Stimulated activated naive CD8-positive, alpha-beta T cell treated with anti-CD3 and anti-CD28 coated beads, Interleukin-15, amount 100 ng/mL, for 72 hours (primary cell): Measurements from ENCODE around the gene TRIM2.

Experiments used
- ATAC-seq: fragments of 150-1000 bp; cut with Tn5 transposase; 2 replicates; pipeline ENCODE4 v1.10.0; 2021; ENCODE audit warnings: mild to moderate bottlenecking, moderate library complexity
- DNase-seq, 2 donors: peaks; one replicate each; pipeline ENCODE4 v3.0.0; 2021 to 2022
- H3K27ac Mint-ChIP-seq, 2 donors: one replicate each; pipeline ENCODE4 v1.8.0; 2022; ENCODE audit warnings: mild to moderate bottlenecking in 2 of 2, mixed read lengths in 2 of 2, moderate library complexity in 2 of 2
- H3K27me3 Mint-ChIP-seq: one replicate; pipeline ENCODE4 v1.8.0; 2022; ENCODE audit warnings: mixed read lengths
- H3K4me1 Mint-ChIP-seq: one replicate; pipeline ENCODE4 v1.8.0; 2022; ENCODE audit warnings: mild to moderate bottlenecking, mixed read lengths
- H3K4me3 Mint-ChIP-seq, 2 donors: one replicate each; pipeline ENCODE4 v1.8.0; 2022; ENCODE audit warnings: mild to moderate bottlenecking in 2 of 2, mixed read lengths in 2 of 2, moderate library complexity in 1 of 2
- H3K9me3 Mint-ChIP-seq, 2 donors: one replicate each; pipeline ENCODE4 v1.8.0; 2022; ENCODE audit warnings: mixed read lengths in 2 of 2

TRIM2 gene

GRCh38 chr4:153333874-153334273 lies 129.6 kb downstream of the TRIM2 start:
- Mint-ChIP-seq H3K27ac (no peak overlapping the region), H3K9me3 (no peaks in the 10 kb centered on the region), H3K4me3 (no peak overlapping the region), H3K27me3 (no peaks in the 10 kb centered on the region), H3K4me1 (peaks cover 6% of the 10 kb centered on the region)
- DNase-seq (no peak), ATAC-seq (no peak)

- ATAC-seq (no peak), DNase-seq (no peak)
- no peak overlapping the region for H3K4me3 Mint-ChIP-seq
- no peak overlapping the region for H3K27ac Mint-ChIP-seq
- no peaks in the 10 kb centered on the region for H3K9me3 Mint-ChIP-seq
- H3K27me3 Mint-ChIP-seq = peaks cover 9% of the 10 kb centered on the region
- peaks cover 6% of the 10 kb centered on the region for H3K4me1 Mint-ChIP-seq
Measured at GRCh38 chr4:153335665-153336064, 131.4 kb downstream of the TRIM2 start.

- Mint-ChIP-seq H3K27ac (no peak overlapping the region), H3K9me3 (no peaks in the 10 kb centered on the region), H3K27me3 (peaks cover 27% of the 10 kb centered on the region), H3K4me1 (peaks cover 6% of the 10 kb centered on the region), H3K4me3 (no peak overlapping the region)
- ATAC-seq (no peak), DNase-seq (no peak)
Measured at GRCh38 chr4:153337686-153338085, 133.4 kb downstream of the TRIM2 start.

GRCh38 chr4:153341575-153342090 lies 137.4 kb downstream of the TRIM2 start:
- Mint-ChIP-seq H3K9me3 (no peaks in the 10 kb centered on the region), H3K4me1 (peaks cover 18% of the 10 kb centered on the region), H3K4me3 (no peak overlapping the region), H3K27ac (no peak overlapping the region), H3K27me3 (peaks cover 34% of the 10 kb centered on the region)
- ATAC-seq (no peak), DNase-seq (no peak)

- Mint-ChIP-seq H3K27ac (no peak overlapping the region), H3K27me3 (peaks cover 34% of the 10 kb centered on the region), H3K4me1 (peaks cover 32% of the 10 kb centered on the region), H3K9me3 (no peaks in the 10 kb centered on the region), H3K4me3 (peak overlapping the region in 1 of 2 donors; percentile 16)
- DNase-seq (no peak), ATAC-seq (no peak)
Measured at GRCh38 chr4:153342751-153343552, 138.7 kb downstream of the TRIM2 start.

- Mint-ChIP-seq H3K27ac (peak within 1 kb of the TSS; percentile 87 to 97), H3K27me3 (peaks cover 34% of the 10 kb centered on the region), H3K9me3 (no peaks in the 10 kb centered on the region), H3K4me1 (peaks cover 40% of the 10 kb centered on the region), H3K4me3 (peak within 1 kb of the TSS; percentile 91 to 93)
- ATAC-seq = peak; percentile 97
- DNase-seq = peak; percentile 91 to 94
Measured at GRCh38 chr4:153344131-153345011, 140.1 kb downstream of the TRIM2 start, which contains the start of gene MND1. MND1 (plus strand) TSS chr4:153344688; CDS start chr4:153344738, 50 bp downstream.

- H3K27ac Mint-ChIP-seq = peak overlapping the region; percentile 87 to 97
- no peaks in the 10 kb centered on the region for H3K9me3 Mint-ChIP-seq
- H3K27me3 Mint-ChIP-seq = peaks cover 29% of the 10 kb centered on the region
- peak; percentile 48 to 66 for DNase-seq
- H3K4me3 Mint-ChIP-seq = peak overlapping the region; percentile 91 to 93
- peak; percentile 55 for ATAC-seq
- H3K4me1 Mint-ChIP-seq = peaks cover 43% of the 10 kb centered on the region
Measured at GRCh38 chr4:153345012-153345981, 141.1 kb downstream of the TRIM2 start.

GRCh38 chr4:153346031-153346430 lies 141.8 kb downstream of the TRIM2 start:
- Mint-ChIP-seq H3K9me3 (no peaks in the 10 kb centered on the region), H3K27ac (no peak overlapping the region), H3K27me3 (peaks cover 21% of the 10 kb centered on the region), H3K4me1 (peaks cover 43% of the 10 kb centered on the region), H3K4me3 (peak overlapping the region; percentile 91 to 93)
- no peak for ATAC-seq
- DNase-seq = no peak

- Mint-ChIP-seq H3K27me3 (peaks cover 16% of the 10 kb centered on the region), H3K9me3 (no peaks in the 10 kb centered on the region), H3K27ac (no peak overlapping the region), H3K4me1 (peaks cover 43% of the 10 kb centered on the region), H3K4me3 (no peak overlapping the region)
- DNase-seq (no peak), ATAC-seq (no peak)
Measured at GRCh38 chr4:153346563-153346962, 142.3 kb downstream of the TRIM2 start.

GRCh38 chr4:153347117-153347516 lies 142.9 kb downstream of the TRIM2 start:
- ATAC-seq (no peak), DNase-seq (no peak)
- no peaks in the 10 kb centered on the region for H3K9me3 Mint-ChIP-seq
- H3K4me3 Mint-ChIP-seq = no peak overlapping the region
- H3K27me3 Mint-ChIP-seq = peaks cover 13% of the 10 kb centered on the region
- H3K27ac Mint-ChIP-seq = no peak overlapping the region
- H3K4me1 Mint-ChIP-seq = peaks cover 43% of the 10 kb centered on the region

GRCh38 chr4:153348006-153348405 lies 143.8 kb downstream of the TRIM2 start:
- Mint-ChIP-seq H3K4me3 (no peak overlapping the region), H3K4me1 (peaks cover 43% of the 10 kb centered on the region), H3K27ac (peak overlapping the region in 1 of 2 donors; percentile 34), H3K27me3 (peaks cover 5% of the 10 kb centered on the region), H3K9me3 (no peaks in the 10 kb centered on the region)
- DNase-seq (no peak), ATAC-seq (no peak)

- H3K4me3 Mint-ChIP-seq = no peak overlapping the region
- peaks cover 31% of the 10 kb centered on the region for H3K4me1 Mint-ChIP-seq
Measured at GRCh38 chr4:153349206-153349805, 145.1 kb downstream of the TRIM2 start.

GRCh38 chr4:153362184-153362583 lies 157.9 kb downstream of the TRIM2 start:
- no peak for DNase-seq
- no peaks in the 10 kb centered on the region for H3K27me3 Mint-ChIP-seq
- H3K9me3 Mint-ChIP-seq = no peaks in the 10 kb centered on the region
- peaks cover 19% of the 10 kb centered on the region for H3K4me1 Mint-ChIP-seq
- no peak overlapping the region for H3K4me3 Mint-ChIP-seq
- no peak for ATAC-seq
- no peak overlapping the region for H3K27ac Mint-ChIP-seq

More at GRCh38 chr4:153349206-153349805, 145.1 kb downstream of the TRIM2 start:
- no peaks in the 10 kb centered on the region for H3K27me3 Mint-ChIP-seq
- DNase-seq (no peak), ATAC-seq (no peak)
- no peaks in the 10 kb centered on the region for H3K9me3 Mint-ChIP-seq
- no peak overlapping the region for H3K27ac Mint-ChIP-seq

- H3K9me3 Mint-ChIP-seq = no peaks in the 10 kb centered on the region
- no peak overlapping the region for H3K27ac Mint-ChIP-seq
- H3K4me3 Mint-ChIP-seq = no peak overlapping the region
- H3K4me1 Mint-ChIP-seq = peaks cover 20% of the 10 kb centered on the region
- no peaks in the 10 kb centered on the region for H3K27me3 Mint-ChIP-seq
- no peak for ATAC-seq
- no peak for DNase-seq
Measured at GRCh38 chr4:153364061-153364460, 159.8 kb downstream of the TRIM2 start.
